K562 (cell line): ENCODE results near the gene TRIM44. TPM values are rescaled to one million over a fixed set of nuclear protein-coding genes. Genes with fewer than 3 reads are reported as not detected.

ENCODE experiments used
- ATAC-seq: fragments of 200-7000 bp; cut with Tn5 transposase; 3 replicates; pipeline ENCODE4 v1.9.1; 2020; ENCODE audit warnings: moderate library complexity
- BruUV-seq: library from RNA; stranded (reverse); fragments of 400-500 nt; replicated peaks from 2 replicates; lab custom pipeline; 2021; lab: Mats Ljungman, UMichigan
- CTCF ChIA-PET: fragments of 300-600 bp; formaldehyde crosslinking; extraction: SDS; loops from one replicate; lab custom pipeline; 2021; ENCODE audit warnings: low intra/inter-chr PET ratio; lab: Yijun Ruan, JAX
- POLR2A ChIA-PET: fragments of 300-600, 350-650 bp; sonication (Branson Sonifier 250); formaldehyde crosslinking; extraction: SDS; loops from one replicate; lab custom pipeline; 2021; ENCODE audit warnings: antibody characterized with exemption, inconsistent platforms; lab: Yijun Ruan, JAX
- DNase-seq, 4 experiments: peaks; one replicate each; pipeline versions ENCODE4 v3.0.0 to v3.0.0-alpha.2; 2011 to 2018; ENCODE audit warnings: low spot score in 3 of 4, mixed read lengths in 3 of 4; ENCODE audit errors: extremely low read depth in 1 of 4
- FAIRE-seq: peaks from 2 replicates; lab custom pipeline; 2011; peaks lifted over from hg19 to GRCh38; lab: Jason Lieb, UNC
- H2AFZ ChIP-seq: 2 replicates; pipeline ENCODE4 v1.6.0; 2011; ENCODE audit warnings: low read depth, low read length, control low read depth, inconsistent platforms
- H3K27ac ChIP-seq: fragments of 200-600 bp; 3 replicates; pipeline ENCODE4 v1.8.0; 2011; ENCODE audit warnings: low read depth, mild to moderate bottlenecking, control low read depth, inconsistent platforms, low read length, moderate library complexity, mixed read lengths; ENCODE audit errors: extremely low read depth
- H3K27me3 ChIP-seq, 2 experiments: fragments of 300-600 bp in 1 of 2; 2 replicates in 1 of 2; 3 replicates in 1 of 2; pipeline versions ENCODE4 v1.6.0 to v1.8.0; 2011; ENCODE audit warnings: inconsistent platforms in 2 of 2, low read length in 2 of 2, mild to moderate bottlenecking in 1 of 2, mixed read lengths in 1 of 2, moderate library complexity in 1 of 2; ENCODE audit not compliant: control insufficient read depth in 2 of 2, insufficient read depth in 2 of 2
- H3K36me3 ChIP-seq: fragments of 300-600 bp; 3 replicates; pipeline ENCODE4 v1.8.0; 2011; ENCODE audit warnings: mild to moderate bottlenecking, low read length, inconsistent platforms; ENCODE audit not compliant: control insufficient read depth, insufficient read depth
- H3K4me1 ChIP-seq, 2 experiments: fragments of 200-600 bp in 1 of 2; replicated peaks in 1 of 2; 2 replicates in 1 of 2; 3 replicates in 1 of 2; pipeline versions ENCODE4 v1.5.1 to v1.8.0; 2011; ENCODE audit warnings: inconsistent platforms in 2 of 2, low read length in 2 of 2, mild to moderate bottlenecking in 1 of 2, mixed read lengths in 1 of 2, moderate library complexity in 1 of 2; ENCODE audit not compliant: control insufficient read depth in 2 of 2, insufficient read depth in 2 of 2
- H3K4me2 ChIP-seq: 2 replicates; pipeline ENCODE4 v1.6.1; 2011; ENCODE audit warnings: low read length, control low read depth, inconsistent platforms, mixed read lengths; ENCODE audit not compliant: insufficient read depth
- H3K4me3 ChIP-seq: fragments of 200-600 bp; sonication (generic), shearing (Covaris generic); 2 replicates; pipeline ENCODE4 v1.5.1; 2016; ENCODE audit warnings: control low read depth, inconsistent platforms
- H3K79me2 ChIP-seq: fragments of 200-600 bp; 3 replicates; pipeline ENCODE4 v1.8.0; 2011; ENCODE audit warnings: low read length, inconsistent platforms; ENCODE audit not compliant: control insufficient read depth, insufficient read depth
- H3K9ac ChIP-seq, 2 experiments: 2 replicates each; pipeline versions ENCODE4 v1.6.0 to v1.6.1; 2011; ENCODE audit warnings: low read depth in 2 of 2, low read length in 2 of 2, control low read depth in 1 of 2, inconsistent platforms in 1 of 2, mild to moderate bottlenecking in 1 of 2, mixed read lengths in 1 of 2; ENCODE audit not compliant: insufficient read depth in 1 of 2
- H3K9me1 ChIP-seq: one replicate; pipeline ENCODE4 v1.6.0; 2011; ENCODE audit warnings: inconsistent platforms, mild to moderate bottlenecking, low read length, moderate library complexity; ENCODE audit not compliant: control insufficient read depth, insufficient read depth
- H3K9me3 ChIP-seq: replicated peaks from 2 replicates; pipeline ENCODE4 v1.5.1; 2011; ENCODE audit warnings: low read depth, low read length, inconsistent platforms; ENCODE audit not compliant: control insufficient read depth, insufficient read depth
- H4K20me1 ChIP-seq: replicated peaks from 2 replicates; pipeline ENCODE4 v1.6.1; 2011; ENCODE audit warnings: low read length, inconsistent platforms, mixed read lengths; ENCODE audit not compliant: control insufficient read depth, insufficient read depth
- CEBPB ChIP-seq: fragments of 450-650 bp; IDR thresholded peaks from 2 replicates; pipeline ENCODE4 v1.6.1; 2016; ENCODE audit warnings: missing genetic modification characterization, missing compliant biosample characterization
- CEBPG ChIP-seq, 3 experiments: fragments of 200-800 bp in 1 of 3; sonication (Bioruptor generic) in 1 of 3; sonication (generic) in 1 of 3; formaldehyde crosslinking in 1 of 3; IDR thresholded peaks in 2 of 3; conservative IDR thresholded peaks in 1 of 3; 2 replicates each; pipeline versions ENCODE4 v1.6.1 to v1.8.0; 2016 to 2022; ENCODE audit warnings: missing compliant biosample characterization in 2 of 3, missing genetic modification characterization in 2 of 3, mild to moderate bottlenecking in 1 of 3, missing genetic modification reagents in 1 of 3
- ETV5 ChIP-seq: sonication (generic); formaldehyde crosslinking; IDR thresholded peaks from 2 replicates; pipeline ENCODE4 v1.4.0; 2020; ENCODE audit warnings: low read depth, mild to moderate bottlenecking, missing genetic modification reagents
- KHSRP ChIP-seq: fragments of 450-650 bp; IDR thresholded peaks from 2 replicates; pipeline ENCODE4 v1.6.1; 2017
- TARDBP ChIP-seq: fragments of 450-650 bp; IDR thresholded peaks from 2 replicates; pipeline ENCODE4 v1.6.1; 2016
- WGBS: fragments of 100-300 bp; shearing (Covaris generic); methylation state at CpG from one replicate; pipeline ENCODE4 v1.1.6; 2016; ENCODE audit warnings: low coverage, mixed read lengths; ENCODE audit not compliant: insufficient coverage; ENCODE audit errors: missing lambda C conversion rate; 5-methylcytosine and 5-hydroxymethylcytosine counted together
- in situ Hi-C: fragments of 300-500 bp; cut with MboI; formaldehyde crosslinking; loops from 4 replicates; pipeline ENCODE4 v1.15.0; 2018; ENCODE audit warnings: inconsistent platforms, mixed read lengths
- intact Hi-C: fragments of 100-400 bp; cut with micrococcal nuclease; formaldehyde crosslinking; loops from 2 replicates; pipeline ENCODE4 v1.14.2; 2022
- polyA plus RNA-seq, 8 experiments: library from polyadenylated mRNA; depleted of rRNA in 4 of 8; stranded (reverse) in 5 of 8; unstranded in 3 of 8; fragments of >200 nt; fragmentation: Nextera tagmentation in 2 of 8; fragmentation: Illumina TruSeq in 1 of 8; extraction: Ambion mirVana in 2 of 8; extraction: Trizol in 1 of 8; gene quantifications; 2 replicates each; pipeline versions ENCODE4 v1.2.1 to v1.2.3, GENCODE V29; 2011 to 2014; ENCODE audit warnings: inconsistent platforms in 1 of 8, missing spikeins in 1 of 8
- total RNA-seq, 7 experiments: library from RNA; depleted of rRNA in 6 of 7; stranded (reverse); fragments of >200 nt in 6 of 7; fragmentation: Illumina TruSeq in 2 of 7; extraction: Trizol in 2 of 7; gene quantifications; 2 replicates each; pipeline versions ENCODE4 v1.2.1 to v1.2.3, GENCODE V29; 2011 to 2021; ENCODE audit warnings: low replicate concordance in 1 of 7

Gene TRIM44
- total and polyA plus RNA-seq, 9 of the 15 experiments (the other 6 are each of a cell fraction or from before 2014, with no cell fraction given): 8.3 to 105 (median 37.2) TPM

DNA sequence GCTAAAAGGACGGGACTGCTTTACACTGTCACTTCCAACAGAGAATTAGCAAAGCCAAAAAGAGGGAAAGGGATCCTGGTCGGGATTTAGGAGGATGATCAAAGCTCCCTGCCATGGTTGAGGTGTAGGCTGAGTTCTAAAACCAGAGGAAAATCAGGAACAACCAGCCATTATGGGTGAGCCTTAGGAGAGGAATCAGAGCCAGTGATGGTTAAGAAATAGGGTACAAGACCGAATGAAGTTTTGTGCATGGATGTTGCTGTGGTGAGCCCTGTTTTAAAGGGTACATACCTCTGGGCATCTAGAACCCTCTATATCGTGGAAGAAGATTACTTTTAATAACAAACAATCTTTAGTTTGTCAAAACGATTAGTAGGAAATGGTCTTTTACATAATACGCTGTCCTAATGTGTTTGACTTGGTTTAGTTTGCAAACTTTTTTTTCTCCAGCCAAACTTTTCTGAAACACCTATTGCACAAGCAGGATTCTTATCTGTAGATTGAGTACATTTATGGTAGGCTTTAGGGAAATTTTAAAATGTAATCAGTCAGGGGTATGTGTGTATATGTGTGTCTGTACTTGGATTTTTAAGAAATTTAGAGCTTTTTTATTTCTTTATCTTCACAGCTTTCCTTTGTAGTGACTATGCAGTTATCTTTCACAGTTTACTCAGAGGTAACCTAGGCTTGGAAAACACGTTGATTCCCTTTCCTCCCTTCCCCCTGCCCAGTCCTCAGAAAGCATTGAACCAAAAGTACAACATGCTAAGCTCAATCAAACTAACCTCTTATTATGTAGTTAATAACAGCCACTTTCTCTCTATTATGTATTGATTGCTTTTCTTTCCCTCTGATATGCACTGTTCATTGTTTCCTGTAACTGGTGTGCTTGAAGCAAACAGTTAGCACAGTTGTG is 26.8 kb downstream of the TRIM44 start:
- H2AFZ ChIP-seq: no peak overlapping the region
- H3K9ac ChIP-seq: no peak overlapping the region
- H3K9me3 ChIP-seq: no peaks in the 10 kb centered on the region
- WGBS: 69% methylated on average over 7 of the region's 7 CpGs
- H3K36me3 ChIP-seq: peaks cover 48% of the 10 kb centered on the region
- no peaks in the 10 kb centered on the region for H3K4me1 ChIP-seq
- intact Hi-C loops (no loop called here), in situ Hi-C loops (no loop called here)
- H3K27ac ChIP-seq: no peak overlapping the region
- FAIRE-seq (no peak), ATAC-seq (no peak), DNase-seq (no peak)
- no peaks in the 10 kb centered on the region for H3K9me1 ChIP-seq
- ChIA-PET CTCF (no interaction called here), POLR2A (interaction anchor here (0.6 to 2.3 kb wide), 2 partner anchors 13 to 14 kb away, joined by 3 to 7 read pairs; no protein-coding TSS in a partner anchor)
- H3K4me2 ChIP-seq: no peak overlapping the region
- no peaks in the 10 kb centered on the region for H3K27me3 ChIP-seq
- H3K4me3 ChIP-seq: no peak overlapping the region
- no TSS peak for BruUV-seq
- H4K20me1 ChIP-seq: no peaks in the 10 kb centered on the region
- H3K79me2 ChIP-seq: peaks cover 24% of the 10 kb centered on the region; the same call in 2 of the 3 replicates
- TF ChIP-seq TARDBP (no peak), KHSRP (no peak), CEBPG (CRISPR knock-in tag; IDR thresholded peaks at IDR 0.05) (no peak), CEBPG (tag; conservative IDR thresholded peaks at IDR 0.05 in 1 of 2, IDR thresholded peaks at IDR 0.05 in 1 of 2) (0 out of 4 replicates have a peak, but pooled peaks of 1 of the 2 experiments have one; percentile 21), ETV5 (CRISPR knock-in tag) (no peak), CEBPB (peak; percentile 70)
